Activated CD8-positive, alpha-beta T cell treated with anti-CD3 and anti-CD28 coated beads for 36 hours (primary cell): ENCODE data around the gene CTCF. TPM values are rescaled to one million over a fixed set of nuclear protein-coding genes. Genes with fewer than 3 reads are reported as not detected.

Experiments used
- ATAC-seq: fragments of 200-7000 bp; cut with Tn5 transposase; one replicate; pipeline ENCODE4 v1.10.0; 2021; ENCODE audit warnings: mild to moderate bottlenecking, moderate library complexity
- CTCF ChIA-PET: fragments of 350-600 bp; sonication (Branson Sonifier 250); formaldehyde crosslinking; loops from one replicate; lab custom pipeline; 2021; ENCODE audit warnings: antibody characterized with exemption; lab: Charles Lee
- POLR2A ChIA-PET: fragments of 350-600 bp; sonication (Branson Sonifier 250); formaldehyde crosslinking; loops from one replicate; lab custom pipeline; 2021; ENCODE audit warnings: antibody characterized with exemption; lab: Charles Lee
- DNase-seq: peaks from one replicate; pipeline ENCODE4 v3.0.0-alpha.2; 2020
- H3K27ac Mint-ChIP-seq: one replicate; pipeline ENCODE4 v1.8.0; 2021; ENCODE audit warnings: mild to moderate bottlenecking, mixed read lengths
- H3K27me3 Mint-ChIP-seq: one replicate; pipeline ENCODE4 v1.8.0; 2021; ENCODE audit warnings: mixed read lengths
- H3K36me3 Mint-ChIP-seq: one replicate; pipeline ENCODE4 v1.8.0; 2021; ENCODE audit warnings: low read depth, mixed read lengths
- H3K4me1 Mint-ChIP-seq: one replicate; pipeline ENCODE4 v1.8.0; 2021; ENCODE audit warnings: low read depth, mixed read lengths
- H3K4me3 Mint-ChIP-seq: one replicate; pipeline ENCODE4 v1.8.0; 2021; ENCODE audit warnings: mild to moderate bottlenecking, moderate library complexity, mixed read lengths
- H3K9me3 Mint-ChIP-seq: one replicate; pipeline ENCODE4 v1.8.0; 2021; ENCODE audit warnings: mixed read lengths
- intact Hi-C: fragments of 100-400 bp; cut with micrococcal nuclease; formaldehyde crosslinking; loops from one replicate; pipeline ENCODE4 v1.10.0; 2022
- total RNA-seq, 2 experiments: library from RNA; stranded (reverse); gene quantifications; one replicate each; pipeline ENCODE4 v1.2.3, GENCODE V29; 2021
- TF ChIP-seq, protein P1 (sequence below): fragments of 200-600 bp; IDR thresholded peaks from one replicate; pipeline ENCODE4 v1.8.0; 2022; ENCODE audit warnings: antibody characterized with exemption, mild to moderate bottlenecking

Gene CTCF
- total RNA-seq, 2 experiments from 2014 or later: 47.4 to 50.6 TPM

DNA sequence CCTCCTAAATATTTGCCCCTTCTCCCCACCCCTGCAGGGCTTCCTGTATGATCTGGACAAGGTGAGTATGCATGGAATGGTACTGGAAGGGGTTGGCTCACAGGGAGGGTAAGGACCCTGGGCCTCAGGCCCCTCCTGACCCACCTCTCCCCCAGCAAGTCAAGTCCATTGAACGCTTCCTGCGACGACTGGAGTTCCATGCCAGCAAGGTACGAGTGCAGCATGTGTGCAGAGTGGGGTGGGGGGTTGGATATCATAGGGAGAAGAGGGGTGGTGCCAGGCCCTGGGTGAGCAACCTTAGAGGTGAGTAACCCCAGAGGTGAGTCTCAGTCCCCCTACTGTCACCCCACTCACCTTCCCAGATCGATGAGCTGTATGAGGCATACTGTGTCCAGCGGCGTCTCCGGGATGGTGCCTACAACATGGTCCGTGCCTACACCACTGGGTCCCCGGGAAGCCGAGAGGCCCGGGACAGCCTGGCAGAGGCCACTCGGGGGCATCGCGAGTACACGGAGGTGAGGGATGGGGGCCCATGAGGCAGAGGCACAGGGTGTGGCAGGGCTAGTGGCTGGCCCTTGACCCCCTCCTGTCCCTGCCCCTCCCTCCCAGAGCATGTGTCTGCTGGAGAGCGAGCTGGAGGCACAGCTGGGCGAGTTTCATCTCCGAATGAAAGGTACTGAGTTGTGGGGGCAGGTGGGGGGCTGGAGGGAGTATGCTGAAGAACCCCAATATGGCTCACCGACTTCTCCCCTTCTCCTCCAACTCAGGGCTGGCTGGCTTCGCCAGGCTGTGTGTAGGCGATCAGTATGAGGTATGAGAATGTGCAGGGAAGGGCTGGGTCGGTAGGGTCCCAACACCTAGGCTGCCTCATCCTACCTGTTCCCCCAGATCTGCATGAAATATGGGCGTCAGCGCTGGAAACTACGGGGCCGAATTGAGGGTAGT is 22.4 kb upstream of the CTCF start:
- Mint-ChIP-seq H3K27ac (no peak overlapping the region), H3K9me3 (no peaks in the 10 kb centered on the region), H3K36me3 (peaks cover 13% of the 10 kb centered on the region), H3K4me3 (no peak overlapping the region), H3K27me3 (peaks cover 3% of the 10 kb centered on the region), H3K4me1 (peaks cover 40% of the 10 kb centered on the region)
- CTCF ChIA-PET: interaction anchor here (0.9 to 11.4 kb wide), 3 partner anchors 18 to 105 kb away, joined by 3 to 135 read pairs (median 13); partner anchors contain the start of gene CARMIL2
- ATAC-seq (no peak), DNase-seq (peak; percentile 3)
- intact Hi-C loops: no loop called here
- POLR2A ChIA-PET: interaction anchor here (1.0 to 1.8 kb wide), 6 partner anchors 9 to 23 kb away, joined by 3 to 9 read pairs (median 4); partner anchors contain the start of gene RIPOR1
- TF ChIP-seq, protein P1, sequence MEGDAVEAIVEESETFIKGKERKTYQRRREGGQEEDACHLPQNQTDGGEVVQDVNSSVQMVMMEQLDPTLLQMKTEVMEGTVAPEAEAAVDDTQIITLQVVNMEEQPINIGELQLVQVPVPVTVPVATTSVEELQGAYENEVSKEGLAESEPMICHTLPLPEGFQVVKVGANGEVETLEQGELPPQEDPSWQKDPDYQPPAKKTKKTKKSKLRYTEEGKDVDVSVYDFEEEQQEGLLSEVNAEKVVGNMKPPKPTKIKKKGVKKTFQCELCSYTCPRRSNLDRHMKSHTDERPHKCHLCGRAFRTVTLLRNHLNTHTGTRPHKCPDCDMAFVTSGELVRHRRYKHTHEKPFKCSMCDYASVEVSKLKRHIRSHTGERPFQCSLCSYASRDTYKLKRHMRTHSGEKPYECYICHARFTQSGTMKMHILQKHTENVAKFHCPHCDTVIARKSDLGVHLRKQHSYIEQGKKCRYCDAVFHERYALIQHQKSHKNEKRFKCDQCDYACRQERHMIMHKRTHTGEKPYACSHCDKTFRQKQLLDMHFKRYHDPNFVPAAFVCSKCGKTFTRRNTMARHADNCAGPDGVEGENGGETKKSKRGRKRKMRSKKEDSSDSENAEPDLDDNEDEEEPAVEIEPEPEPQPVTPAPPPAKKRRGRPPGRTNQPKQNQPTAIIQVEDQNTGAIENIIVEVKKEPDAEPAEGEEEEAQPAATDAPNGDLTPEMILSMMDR: no peak

GRCh38 chr16:67540756-67541155 is 21.6 kb upstream of the CTCF start:
- H3K4me1 Mint-ChIP-seq: peaks cover 37% of the 10 kb centered on the region
- H3K36me3 Mint-ChIP-seq: peaks cover 13% of the 10 kb centered on the region
- H3K4me3 Mint-ChIP-seq: no peak overlapping the region
- intact Hi-C loops: no loop called here
- ChIA-PET CTCF (interaction anchor here (2.3 kb wide), 1 partner anchor 20 kb away, joined by 13 read pairs; no protein-coding TSS in a partner anchor), POLR2A (interaction anchor here (1.1 to 1.8 kb wide), 6 partner anchors 10 to 117 kb away, joined by 3 to 5 read pairs (median 4); partner anchors contain the start of gene RIPOR1)
- TF ChIP-seq, protein P1: no peak
- ATAC-seq (no peak), DNase-seq (no peak)
- H3K27me3 Mint-ChIP-seq: peaks cover 3% of the 10 kb centered on the region
- H3K9me3 Mint-ChIP-seq: no peaks in the 10 kb centered on the region
- H3K27ac Mint-ChIP-seq: no peak overlapping the region

DNA sequence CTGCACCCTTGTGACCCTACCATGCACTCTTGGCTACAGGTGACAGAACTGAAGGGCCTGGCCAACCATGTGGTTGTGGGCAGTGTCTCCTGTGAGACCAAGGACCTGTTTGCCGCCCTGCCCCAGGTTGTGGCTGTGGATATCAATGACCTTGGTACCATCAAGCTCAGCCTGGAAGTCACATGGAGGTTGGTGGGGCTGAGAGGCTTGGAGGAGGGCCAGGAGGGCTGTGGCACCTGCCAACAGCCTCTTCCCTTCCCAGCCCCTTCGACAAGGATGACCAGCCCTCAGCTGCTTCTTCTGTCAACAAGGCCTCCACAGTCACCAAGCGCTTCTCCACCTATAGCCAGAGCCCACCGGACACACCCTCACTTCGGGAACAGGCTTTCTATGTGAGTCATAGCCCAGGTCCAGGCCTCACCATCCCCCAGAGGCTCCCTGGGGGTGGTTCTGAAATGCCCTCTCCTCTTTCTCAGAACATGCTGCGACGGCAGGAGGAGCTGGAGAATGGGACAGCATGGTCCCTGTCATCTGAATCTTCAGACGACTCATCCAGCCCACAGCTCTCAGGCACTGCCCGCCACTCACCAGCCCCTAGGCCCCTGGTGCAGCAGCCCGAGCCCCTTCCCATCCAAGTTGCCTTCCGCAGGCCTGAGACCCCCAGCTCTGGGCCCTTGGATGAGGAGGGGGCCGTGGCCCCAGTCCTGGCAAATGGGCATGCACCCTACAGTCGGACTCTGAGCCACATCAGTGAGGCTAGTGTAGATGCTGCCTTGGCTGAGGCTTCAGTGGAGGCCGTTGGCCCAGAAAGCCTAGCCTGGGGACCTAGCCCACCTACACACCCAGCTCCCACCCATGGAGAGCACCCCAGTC is 20.7 kb upstream of the CTCF start:
- H3K4me1 Mint-ChIP-seq: peaks cover 34% of the 10 kb centered on the region
- TF ChIP-seq, protein P1: no peak
- ATAC-seq (no peak), DNase-seq (peak; percentile 7)
- H3K27ac Mint-ChIP-seq: no peak overlapping the region
- peaks cover 1% of the 10 kb centered on the region for H3K27me3 Mint-ChIP-seq
- intact Hi-C loops: no loop called here
- POLR2A ChIA-PET: interaction anchor here (0.6 to 1.7 kb wide), 6 partner anchors 13 to 116 kb away, joined by 3 to 5 read pairs (median 3); partner anchors contain the start of gene RIPOR1
- peaks cover 13% of the 10 kb centered on the region for H3K36me3 Mint-ChIP-seq
- no peak overlapping the region for H3K4me3 Mint-ChIP-seq
- no peaks in the 10 kb centered on the region for H3K9me3 Mint-ChIP-seq
- CTCF ChIA-PET: interaction anchor here (2.3 kb wide), 1 partner anchor 20 kb away, joined by 13 read pairs; no protein-coding TSS in a partner anchor

- Mint-ChIP-seq H3K4me1 (peaks cover 37% of the 10 kb centered on the region), H3K36me3 (peaks cover 13% of the 10 kb centered on the region), H3K27ac (peak overlapping the region; percentile 25), H3K9me3 (no peaks in the 10 kb centered on the region), H3K27me3 (no peaks in the 10 kb centered on the region), H3K4me3 (no peak overlapping the region)
- TF ChIP-seq, protein P1: no peak
- DNase-seq: peak; percentile 87
- peak; percentile 91 for ATAC-seq
- intact Hi-C loops: no loop called here
- ChIA-PET CTCF (no interaction called here), POLR2A (interaction anchor here (1.7 kb wide), 1 partner anchor 19 kb away, joined by 5 read pairs; no protein-coding TSS in a partner anchor)
Measured at GRCh38 chr16:67542464-67542863, 19.9 kb upstream of the CTCF start.
